ENCODE measurements around the gene TMEM69.

Gene TMEM69

DNA sequence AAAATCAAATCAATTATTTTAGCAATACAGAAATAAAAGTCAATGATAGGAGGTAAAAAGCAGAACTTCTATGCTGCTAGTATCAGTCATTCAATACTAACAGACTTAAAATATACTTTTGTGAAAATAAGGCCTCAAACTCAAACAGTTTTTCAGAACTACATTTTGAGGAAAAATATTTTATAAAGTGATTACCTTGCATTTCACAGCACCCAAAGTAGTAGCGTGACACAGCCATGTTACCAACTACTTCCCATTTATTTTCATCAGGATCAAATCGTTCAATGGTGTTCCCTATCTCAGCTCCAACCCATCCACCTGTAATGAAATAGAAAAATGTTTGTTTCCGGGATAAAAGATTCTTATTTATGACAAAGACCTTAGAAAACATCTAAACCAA is 28.7 kb downstream of the TMEM69 start:
- CTCF ChIA-PET = no interaction called here

More for the DNA sequence above, 28.7 kb downstream of the TMEM69 start:
- Histone ChIP-seq H3K27ac (ENCODE audit: extremely low read depth, low read depth, low read length) (no peak overlapping the region), H3K9me3 (ENCODE audit: control insufficient read depth, insufficient read depth, low read depth, low read length) (no peaks in the 10 kb centered on the region), H3K4me1 (ENCODE audit: control insufficient read depth, insufficient read depth, low read length) (no peaks in the 10 kb centered on the region), H3K4me3 (ENCODE audit: low read depth, low read length) (no peak overlapping the region), H3K36me3 (ENCODE audit: control insufficient read depth in 2 of 2, insufficient read depth in 1 of 2, low read length in 2 of 2) (peaks cover 10 to 26% of the 10 kb centered on the region in 2 experiments)
- POLR2A ChIA-PET = no interaction called here
- TF ChIP-seq ZBTB11 (tag by site-specific recombination; conservative IDR thresholded peaks at IDR 0.05; ENCODE audit: low read depth) = no peak
- TF ChIP-seq ZNF768 (tag by site-specific recombination; IDR thresholded peaks at IDR 0.05) = no peak
- TF ChIP-seq, protein P1, sequence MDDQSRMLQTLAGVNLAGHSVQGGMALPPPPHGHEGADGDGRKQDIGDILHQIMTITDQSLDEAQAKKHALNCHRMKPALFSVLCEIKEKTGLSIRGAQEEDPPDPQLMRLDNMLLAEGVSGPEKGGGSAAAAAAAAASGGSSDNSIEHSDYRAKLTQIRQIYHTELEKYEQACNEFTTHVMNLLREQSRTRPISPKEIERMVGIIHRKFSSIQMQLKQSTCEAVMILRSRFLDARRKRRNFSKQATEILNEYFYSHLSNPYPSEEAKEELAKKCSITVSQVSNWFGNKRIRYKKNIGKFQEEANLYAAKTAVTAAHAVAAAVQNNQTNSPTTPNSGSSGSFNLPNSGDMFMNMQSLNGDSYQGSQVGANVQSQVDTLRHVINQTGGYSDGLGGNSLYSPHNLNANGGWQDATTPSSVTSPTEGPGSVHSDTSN (CRISPR knock-in tag; IDR thresholded peaks at IDR 0.05) = no peak
- no peak for TF ChIP-seq ZNF18 (tag by site-specific recombination; IDR thresholded peaks at IDR 0.05)
- no peak for TF ChIP-seq ZNF292 (tag by site-specific recombination; IDR thresholded peaks at IDR 0.05; ENCODE audit: borderline replicate concordance, low read depth)
- TF ChIP-seq GFI1B (tag by site-specific recombination; IDR thresholded peaks at IDR 0.05) = no peak
- TF ChIP-seq ZNF518A (tag by site-specific recombination; conservative IDR thresholded peaks at IDR 0.05; ENCODE audit: low read depth) = no peak
- no peak for TF ChIP-seq ZNF248 (tag by site-specific recombination; IDR thresholded peaks at IDR 0.05)
- no peak for TF ChIP-seq ZNF791 (tag by site-specific recombination; IDR thresholded peaks at IDR 0.05)
- TF ChIP-seq ZNF114 (tag by site-specific recombination; IDR thresholded peaks at IDR 0.05) = no peak
- no peak for TF ChIP-seq AEBP2 (tag by site-specific recombination; IDR thresholded peaks at IDR 0.05; ENCODE audit: borderline replicate concordance)
- no peak for TF ChIP-seq ZNF561 (tag by site-specific recombination; IDR thresholded peaks at IDR 0.05; ENCODE audit: borderline replicate concordance)
- no peak for TF ChIP-seq ZFP69B (tag by site-specific recombination; IDR thresholded peaks at IDR 0.05)
- no peak for TF ChIP-seq ZNF701 (tag by site-specific recombination; IDR thresholded peaks at IDR 0.05)
- TF ChIP-seq ZNF600 (tag by site-specific recombination; IDR thresholded peaks at IDR 0.05) = no peak
- no peak for TF ChIP-seq ZBTB44 (tag by site-specific recombination; IDR thresholded peaks at IDR 0.05)
- TF ChIP-seq ZNF184 (tag by site-specific recombination; IDR thresholded peaks at IDR 0.05) = no peak
- no peak for TF ChIP-seq ZBTB49 (tag by site-specific recombination; IDR thresholded peaks at IDR 0.05; ENCODE audit: low read depth)
- no peak for TF ChIP-seq ZNF202 (tag by site-specific recombination; IDR thresholded peaks at IDR 0.05; ENCODE audit: borderline replicate concordance)
- TF ChIP-seq ZNF416 (tag by site-specific recombination; IDR thresholded peaks at IDR 0.05) = no peak
